ENCODE results near the gene UBE2K. TPM values are rescaled to one million over a fixed set of nuclear protein-coding genes. Genes with fewer than 3 reads are reported as not detected.
"Not testable (repeated sequence)": the region's sequence is repeated elsewhere in the genome, so short reads cannot be mapped to it uniquely, and the experiment has no call there.

The UBE2K gene
- total RNA-seq, 1 experiment from 2014 or later: 77.7 TPM

DNA sequence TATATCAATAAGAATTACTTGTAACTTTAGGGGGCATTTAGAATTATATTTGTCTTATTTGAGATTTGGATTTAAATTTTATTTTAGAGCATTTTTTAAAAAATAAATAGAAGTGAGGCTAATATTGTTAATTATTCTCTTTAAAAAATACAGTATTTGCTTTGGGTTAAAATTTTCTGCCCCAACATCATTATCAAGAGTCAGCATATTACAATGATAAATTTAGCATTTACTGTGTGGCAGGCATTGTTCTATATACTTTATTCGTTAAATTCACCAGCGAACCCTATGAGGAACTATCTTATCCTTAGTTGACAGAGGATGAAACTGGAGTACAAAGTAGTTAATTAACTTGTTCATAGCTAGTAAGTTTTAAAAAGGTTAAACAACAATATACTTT, 34.0 kb downstream of the UBE2K start:
- DNase-seq: no peak
- Mint-ChIP-seq H3K27ac (ENCODE audit: unreplicated experiment) (no peak overlapping the region), H3K4me3 (ENCODE audit: low read depth, unreplicated experiment) (no peak overlapping the region), H3K27me3 (ENCODE audit: unreplicated experiment) (no peaks in the 10 kb centered on the region), H3K9me3 (ENCODE audit: low read depth, unreplicated experiment) (no peaks in the 10 kb centered on the region), H3K4me1 (ENCODE audit: low read depth, unreplicated experiment) (peaks cover 11% of the 10 kb centered on the region), H3K36me3 (ENCODE audit: insufficient read depth, unreplicated experiment) (no peaks in the 10 kb centered on the region)
- CTCF ChIA-PET: interaction anchor here (0.6 kb wide), 1 partner anchor 101 kb away, joined by 5 read pairs; no protein-coding TSS in a partner anchor
- no TSS peak for BruUV-seq (replicated peaks)
- intact Hi-C loops (cut with micrococcal nuclease; ENCODE audit: unreplicated experiment): no loop called here
- TF ChIP-seq, protein P1, sequence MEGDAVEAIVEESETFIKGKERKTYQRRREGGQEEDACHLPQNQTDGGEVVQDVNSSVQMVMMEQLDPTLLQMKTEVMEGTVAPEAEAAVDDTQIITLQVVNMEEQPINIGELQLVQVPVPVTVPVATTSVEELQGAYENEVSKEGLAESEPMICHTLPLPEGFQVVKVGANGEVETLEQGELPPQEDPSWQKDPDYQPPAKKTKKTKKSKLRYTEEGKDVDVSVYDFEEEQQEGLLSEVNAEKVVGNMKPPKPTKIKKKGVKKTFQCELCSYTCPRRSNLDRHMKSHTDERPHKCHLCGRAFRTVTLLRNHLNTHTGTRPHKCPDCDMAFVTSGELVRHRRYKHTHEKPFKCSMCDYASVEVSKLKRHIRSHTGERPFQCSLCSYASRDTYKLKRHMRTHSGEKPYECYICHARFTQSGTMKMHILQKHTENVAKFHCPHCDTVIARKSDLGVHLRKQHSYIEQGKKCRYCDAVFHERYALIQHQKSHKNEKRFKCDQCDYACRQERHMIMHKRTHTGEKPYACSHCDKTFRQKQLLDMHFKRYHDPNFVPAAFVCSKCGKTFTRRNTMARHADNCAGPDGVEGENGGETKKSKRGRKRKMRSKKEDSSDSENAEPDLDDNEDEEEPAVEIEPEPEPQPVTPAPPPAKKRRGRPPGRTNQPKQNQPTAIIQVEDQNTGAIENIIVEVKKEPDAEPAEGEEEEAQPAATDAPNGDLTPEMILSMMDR (IDR thresholded peaks at IDR 0.05; ENCODE audit: unreplicated experiment): no peak

- H3K27ac Mint-ChIP-seq (ENCODE audit: unreplicated experiment): no peak overlapping the region
- no peak for DNase-seq
- intact Hi-C loops (cut with micrococcal nuclease; ENCODE audit: unreplicated experiment): no loop called here
Measured at GRCh38 chr4:39732728-39733127, 34.8 kb downstream of the UBE2K start.

DNA sequence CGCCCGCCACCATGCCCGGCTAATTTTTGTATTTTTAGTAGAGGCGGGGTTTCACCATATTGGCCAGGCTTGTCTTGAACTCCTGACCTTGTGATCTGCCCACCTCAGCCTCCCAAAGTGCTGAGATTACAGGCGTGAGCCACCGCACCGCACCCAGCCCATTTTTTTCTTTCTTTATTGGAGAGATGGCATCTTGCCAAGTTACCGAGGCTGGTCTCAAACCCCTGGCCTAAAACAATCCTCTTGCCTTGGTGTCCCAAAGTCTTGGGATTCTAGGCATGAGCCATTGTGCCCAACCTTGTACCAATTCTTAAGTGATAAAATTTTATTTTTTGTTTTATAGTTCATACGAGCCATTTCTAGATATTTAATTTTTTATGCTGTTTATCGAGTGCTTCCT, 41.7 kb downstream of the UBE2K start:
- H3K27ac Mint-ChIP-seq (ENCODE audit: unreplicated experiment); H3K9me3 Mint-ChIP-seq (ENCODE audit: low read depth, unreplicated experiment); DNase-seq; H3K27me3 Mint-ChIP-seq (ENCODE audit: unreplicated experiment); intact Hi-C loops (cut with micrococcal nuclease; ENCODE audit: unreplicated experiment); H3K4me1 Mint-ChIP-seq (ENCODE audit: low read depth, unreplicated experiment); H3K36me3 Mint-ChIP-seq (ENCODE audit: insufficient read depth, unreplicated experiment); BruUV-seq (replicated peaks); H3K4me3 Mint-ChIP-seq (ENCODE audit: low read depth, unreplicated experiment): not testable (repeated sequence)
- CTCF ChIA-PET: interaction anchor here (0.6 to 0.7 kb wide), 2 partner anchors 10 to 156 kb away, joined by 3 read pairs; no protein-coding TSS in a partner anchor

More at GRCh38 chr4:39732728-39733127, 34.8 kb downstream of the UBE2K start:
- Mint-ChIP-seq H3K9me3 (ENCODE audit: low read depth, unreplicated experiment) (no peaks in the 10 kb centered on the region), H3K27me3 (ENCODE audit: unreplicated experiment) (no peaks in the 10 kb centered on the region), H3K4me3 (ENCODE audit: low read depth, unreplicated experiment) (no peak overlapping the region), H3K4me1 (ENCODE audit: low read depth, unreplicated experiment) (peaks cover 11% of the 10 kb centered on the region), H3K36me3 (ENCODE audit: insufficient read depth, unreplicated experiment) (no peaks in the 10 kb centered on the region)
- TF ChIP-seq, protein P1 (IDR thresholded peaks at IDR 0.05; ENCODE audit: unreplicated experiment): no peak
- CTCF ChIA-PET: no interaction called here
- BruUV-seq (replicated peaks): no TSS peak

GRCh38 chr4:39741401-39741800, 43.5 kb downstream of the UBE2K start:
- Mint-ChIP-seq H3K4me1 (ENCODE audit: low read depth, unreplicated experiment) (no peaks in the 10 kb centered on the region), H3K27ac (ENCODE audit: unreplicated experiment) (no peak overlapping the region), H3K27me3 (ENCODE audit: unreplicated experiment) (no peaks in the 10 kb centered on the region), H3K9me3 (ENCODE audit: low read depth, unreplicated experiment) (no peaks in the 10 kb centered on the region), H3K36me3 (ENCODE audit: insufficient read depth, unreplicated experiment) (peaks cover 4% of the 10 kb centered on the region), H3K4me3 (ENCODE audit: low read depth, unreplicated experiment) (no peak overlapping the region)
- no peak for DNase-seq
- CTCF ChIA-PET: interaction anchor here (0.5 to 0.7 kb wide), 2 partner anchors 35 to 207 kb away, joined by 3 to 4 read pairs; no protein-coding TSS in a partner anchor
- TF ChIP-seq, protein P1 (IDR thresholded peaks at IDR 0.05; ENCODE audit: unreplicated experiment): no peak
- no TSS peak for BruUV-seq (replicated peaks)
- intact Hi-C loops (cut with micrococcal nuclease; ENCODE audit: unreplicated experiment): no loop called here

- Mint-ChIP-seq H3K9me3 (ENCODE audit: low read depth, unreplicated experiment) (no peaks in the 10 kb centered on the region), H3K27me3 (ENCODE audit: unreplicated experiment) (no peaks in the 10 kb centered on the region), H3K27ac (ENCODE audit: unreplicated experiment) (no peak overlapping the region), H3K4me1 (ENCODE audit: low read depth, unreplicated experiment) (no peaks in the 10 kb centered on the region), H3K36me3 (ENCODE audit: insufficient read depth, unreplicated experiment) (peaks cover 12% of the 10 kb centered on the region), H3K4me3 (ENCODE audit: low read depth, unreplicated experiment) (no peak overlapping the region)
- intact Hi-C loops (cut with micrococcal nuclease; ENCODE audit: unreplicated experiment): no loop called here
- CTCF ChIA-PET: no interaction called here
- DNase-seq: no peak
- BruUV-seq (replicated peaks): no TSS peak
- TF ChIP-seq, protein P1 (IDR thresholded peaks at IDR 0.05; ENCODE audit: unreplicated experiment): no peak
Measured at GRCh38 chr4:39745920-39746319, 48.0 kb downstream of the UBE2K start.
